ENCODE measurements around the gene DISC1.

Gene DISC1

GRCh38 chr1:231705806-231706760 lies 79.5 kb downstream of the DISC1 start:
- DNase-seq (ENCODE audit: low read depth) = no peak
- H3K4me3 ChIP-seq (ENCODE audit: low read length) = no peak overlapping the region
- no peak for TF ChIP-seq CTCF (conservative IDR thresholded peaks at IDR 0.05; ENCODE audit: low read depth, low read length)

GRCh38 chr1:231706934-231707333 lies 80.3 kb downstream of the DISC1 start:
- H3K4me3 ChIP-seq (ENCODE audit: low read length) = no peak overlapping the region
- no peak for DNase-seq (ENCODE audit: low read depth)
- no peak for TF ChIP-seq CTCF (conservative IDR thresholded peaks at IDR 0.05; ENCODE audit: low read depth, low read length)

- no peak for DNase-seq (ENCODE audit: low read depth)
- H3K4me3 ChIP-seq (ENCODE audit: low read length) = no peak overlapping the region
- TF ChIP-seq CTCF (conservative IDR thresholded peaks at IDR 0.05; ENCODE audit: low read depth, low read length) = no peak
Observed at GRCh38 chr1:231707407-231707806, 80.8 kb downstream of the DISC1 start.

- no peak for TF ChIP-seq CTCF (conservative IDR thresholded peaks at IDR 0.05; ENCODE audit: low read depth, low read length)
- H3K4me3 ChIP-seq (ENCODE audit: low read length) = no peak overlapping the region
Observed at GRCh38 chr1:231708394-231708793, 81.8 kb downstream of the DISC1 start.

GRCh38 chr1:231714440-231714839 lies 87.8 kb downstream of the DISC1 start:
- TF ChIP-seq CTCF (conservative IDR thresholded peaks at IDR 0.05; ENCODE audit: low read depth, low read length) = no peak
- no peak overlapping the region for H3K4me3 ChIP-seq (ENCODE audit: low read length)
- no peak for DNase-seq (ENCODE audit: low read depth)

More at GRCh38 chr1:231708394-231708793, 81.8 kb downstream of the DISC1 start:
- no peak for DNase-seq (ENCODE audit: low read depth)

- no peak overlapping the region for H3K4me3 ChIP-seq (ENCODE audit: low read length)
- no peak for DNase-seq (ENCODE audit: low read depth)
- no peak for TF ChIP-seq CTCF (conservative IDR thresholded peaks at IDR 0.05; ENCODE audit: low read depth, low read length)
Observed at GRCh38 chr1:231715816-231716722, 89.5 kb downstream of the DISC1 start.

Measured in retinal pigment epithelial cell (primary cell).